Measurements from ENCODE around the gene CCDC102A.

The CCDC102A gene

GRCh38 chr16:57564571-57565270, 28.4 kb upstream of the CCDC102A start:
- peak; percentile 76 for DNase-seq (ENCODE audit: low read depth)
- no peak for TF ChIP-seq CTCF (conservative IDR thresholded peaks at IDR 0.05; ENCODE audit: low read depth, low read length)
- no peak overlapping the region for H3K4me3 ChIP-seq (ENCODE audit: low read depth, low read length)

- H3K4me3 ChIP-seq (ENCODE audit: low read depth, low read length): no peak overlapping the region
- no peak for DNase-seq (ENCODE audit: low read depth)
- TF ChIP-seq CTCF (conservative IDR thresholded peaks at IDR 0.05; ENCODE audit: low read depth, low read length): no peak
Measured at GRCh38 chr16:57563761-57564160, 27.4 kb upstream of the CCDC102A start.

GRCh38 chr16:57563487-57563750, 27.0 kb upstream of the CCDC102A start:
- H3K4me3 ChIP-seq (ENCODE audit: low read depth, low read length): no peak overlapping the region
- no peak for TF ChIP-seq CTCF (conservative IDR thresholded peaks at IDR 0.05; ENCODE audit: low read depth, low read length)
- no peak for DNase-seq (ENCODE audit: low read depth)

- no peak overlapping the region for H3K4me3 ChIP-seq (ENCODE audit: low read depth, low read length)
- no peak for TF ChIP-seq CTCF (conservative IDR thresholded peaks at IDR 0.05; ENCODE audit: low read depth, low read length)
- DNase-seq (ENCODE audit: low read depth): no peak
Measured at GRCh38 chr16:57562669-57563486, 26.5 kb upstream of the CCDC102A start.

- no peak for DNase-seq (ENCODE audit: low read depth)
- no peak overlapping the region for H3K4me3 ChIP-seq (ENCODE audit: low read depth, low read length)
- no peak for TF ChIP-seq CTCF (conservative IDR thresholded peaks at IDR 0.05; ENCODE audit: low read depth, low read length)
Measured at GRCh38 chr16:57562066-57562465, 25.7 kb upstream of the CCDC102A start.

GRCh38 chr16:57559072-57559790, 22.9 kb upstream of the CCDC102A start:
- no peak for DNase-seq (ENCODE audit: low read depth)
- no peak for TF ChIP-seq CTCF (conservative IDR thresholded peaks at IDR 0.05; ENCODE audit: low read depth, low read length)
- H3K4me3 ChIP-seq (ENCODE audit: low read depth, low read length): no peak overlapping the region

Measured in choroid plexus epithelial cell (primary cell).